Calu3 (cell line): ENCODE measurements around the gene WNT2. TPM values are rescaled to one million over a fixed set of nuclear protein-coding genes. Genes with fewer than 3 reads are reported as not detected.
"Not testable (repeated sequence)": the region's sequence is repeated elsewhere in the genome, so short reads cannot be mapped to it uniquely, and the experiment has no call there.

Experiments
- BruUV-seq: library from RNA; stranded (reverse); fragments of 400-500 nt; replicated peaks from 2 replicates; lab custom pipeline; 2021; lab: Mats Ljungman, UMichigan
- CTCF ChIA-PET: fragments of 300-600 bp; sonication (Branson Sonifier 250); formaldehyde crosslinking; loops from one replicate; lab custom pipeline; 2022; ENCODE audit warnings: antibody characterized with exemption; lab: Charles Lee
- DNase-seq: peaks from one replicate; pipeline ENCODE4 v3.0.0; 2022
- H3K27ac Mint-ChIP-seq: one replicate; pipeline ENCODE4 v1.8.0; 2022; ENCODE audit warnings: mixed read lengths; ENCODE audit not compliant: unreplicated experiment
- H3K27me3 Mint-ChIP-seq: one replicate; pipeline ENCODE4 v1.8.0; 2022; ENCODE audit warnings: mixed read lengths; ENCODE audit not compliant: unreplicated experiment
- H3K36me3 Mint-ChIP-seq: one replicate; pipeline ENCODE4 v1.8.0; 2022; ENCODE audit warnings: mild to moderate bottlenecking, moderate library complexity, mixed read lengths; ENCODE audit not compliant: insufficient read depth, unreplicated experiment
- H3K4me1 Mint-ChIP-seq: one replicate; pipeline ENCODE4 v1.8.0; 2022; ENCODE audit warnings: mild to moderate bottlenecking, low read depth, mixed read lengths; ENCODE audit not compliant: unreplicated experiment
- H3K4me3 Mint-ChIP-seq: one replicate; pipeline ENCODE4 v1.8.0; 2022; ENCODE audit warnings: mild to moderate bottlenecking, low read depth, moderate library complexity, mixed read lengths; ENCODE audit not compliant: unreplicated experiment
- H3K9me3 Mint-ChIP-seq: one replicate; pipeline ENCODE4 v1.8.0; 2022; ENCODE audit warnings: low read depth, mixed read lengths; ENCODE audit not compliant: unreplicated experiment
- CTCF ChIP-seq: fragments of 200-600 bp; IDR thresholded peaks from one replicate; pipeline ENCODE4 v1.8.0; 2022; ENCODE audit warnings: antibody characterized with exemption; ENCODE audit not compliant: unreplicated experiment
- intact Hi-C: fragments of 100-400 bp; cut with micrococcal nuclease; formaldehyde crosslinking; loops from one replicate; pipeline ENCODE4 v1.10.0; 2022; ENCODE audit not compliant: unreplicated experiment
- total RNA-seq: library from RNA; stranded (reverse); gene quantifications from 2 replicates; pipeline ENCODE4 v1.2.3, GENCODE V29; 2022

Gene WNT2
- total RNA-seq, 1 experiment from 2014 or later = not detected

- no peak for TF ChIP-seq CTCF
- CTCF ChIA-PET = interaction anchor here (0.5 to 0.7 kb wide), 2 partner anchors 8 to 71 kb away, joined by 3 read pairs; no protein-coding TSS in a partner anchor
- no peak for DNase-seq
- H3K27ac Mint-ChIP-seq = no peak overlapping the region
- peaks cover 1% of the 10 kb centered on the region for H3K9me3 Mint-ChIP-seq
- peaks cover 23% of the 10 kb centered on the region for H3K27me3 Mint-ChIP-seq
- BruUV-seq = no TSS peak
- intact Hi-C loops = no loop called here
- H3K36me3 Mint-ChIP-seq = no peaks in the 10 kb centered on the region
- no peaks in the 10 kb centered on the region for H3K4me1 Mint-ChIP-seq
- H3K4me3 Mint-ChIP-seq = no peak overlapping the region
Observed at GRCh38 chr7:117308891-117309290, 14.0 kb downstream of the WNT2 start.

- no TSS peak for BruUV-seq
Observed at GRCh38 chr7:117302396-117302795, 20.5 kb downstream of the WNT2 start.

GRCh38 chr7:117300506-117300905, 22.4 kb downstream of the WNT2 start:
- CTCF ChIA-PET = interaction anchor here (0.7 to 1.1 kb wide), 2 partner anchors 8 to 10 kb away, joined by 3 read pairs; no protein-coding TSS in a partner anchor
- BruUV-seq, H3K9me3 Mint-ChIP-seq, H3K4me1 Mint-ChIP-seq, H3K27ac Mint-ChIP-seq, intact Hi-C loops, H3K4me3 Mint-ChIP-seq, DNase-seq, H3K36me3 Mint-ChIP-seq: not testable (repeated sequence)
- H3K27me3 Mint-ChIP-seq = peaks cover 66% of the 10 kb centered on the region

More at GRCh38 chr7:117302396-117302795, 20.5 kb downstream of the WNT2 start:
- Mint-ChIP-seq H3K4me3 (no peak overlapping the region), H3K9me3 (peaks cover 3% of the 10 kb centered on the region), H3K27ac (no peak overlapping the region), H3K4me1 (no peaks in the 10 kb centered on the region), H3K36me3 (no peaks in the 10 kb centered on the region), H3K27me3 (peaks cover 59% of the 10 kb centered on the region)
- intact Hi-C loops = no loop called here
- DNase-seq = no peak
- TF ChIP-seq CTCF = no peak
- CTCF ChIA-PET = no interaction called here

- Mint-ChIP-seq H3K4me3 (no peak overlapping the region), H3K27ac (no peak overlapping the region), H3K9me3 (no peaks in the 10 kb centered on the region), H3K36me3 (no peaks in the 10 kb centered on the region), H3K27me3 (peaks cover 37% of the 10 kb centered on the region), H3K4me1 (no peaks in the 10 kb centered on the region)
- intact Hi-C loops = no loop called here
- no peak for DNase-seq
- no TSS peak for BruUV-seq
- CTCF ChIA-PET = interaction anchor here (1.2 kb wide), 1 partner anchor 12 kb away, joined by 3 read pairs; no protein-coding TSS in a partner anchor
- TF ChIP-seq CTCF = no peak
Observed at GRCh38 chr7:117297606-117298005, 25.3 kb downstream of the WNT2 start.

- intact Hi-C loops = no loop called here
- Mint-ChIP-seq H3K27ac (no peak overlapping the region), H3K9me3 (no peaks in the 10 kb centered on the region), H3K4me3 (no peak overlapping the region), H3K4me1 (no peaks in the 10 kb centered on the region), H3K27me3 (peaks cover 21% of the 10 kb centered on the region), H3K36me3 (no peaks in the 10 kb centered on the region)
- no peak for DNase-seq
- CTCF ChIA-PET = no interaction called here
- BruUV-seq = no TSS peak
- TF ChIP-seq CTCF = no peak
Observed at GRCh38 chr7:117296066-117296465, 26.8 kb downstream of the WNT2 start.
